HepG2 (cell line): ENCODE data around the gene PIK3CD. TPM values are rescaled to one million over a fixed set of nuclear protein-coding genes. Genes with fewer than 3 reads are reported as not detected.

Source experiments
- DR1 ChIP-seq: sonication (generic); formaldehyde crosslinking; IDR thresholded peaks from 2 replicates; pipeline ENCODE4 v1.8.0; 2021; ENCODE audit warnings: mild to moderate bottlenecking, missing genetic modification reagents, inconsistent platforms
- HNRNPUL1 ChIP-seq: fragments of 200-400 bp; formaldehyde crosslinking; IDR thresholded peaks from 2 replicates; pipeline ENCODE4 v1.6.1; 2017; ENCODE audit warnings: low read depth, mild to moderate bottlenecking, low read length, moderate library complexity
- IRF9 ChIP-seq: sonication (generic); formaldehyde crosslinking; IDR thresholded peaks from 2 replicates; pipeline ENCODE4 v1.8.0; 2022; ENCODE audit warnings: missing genetic modification reagents, mild to moderate bottlenecking, borderline replicate concordance
- KDM2A ChIP-seq: sonication (generic); formaldehyde crosslinking; IDR thresholded peaks from 2 replicates; pipeline ENCODE4 v1.4.0; 2020; ENCODE audit warnings: low read depth, missing genetic modification reagents, borderline replicate concordance
- KLF11 ChIP-seq: IDR thresholded peaks from 2 replicates; pipeline ENCODE4 v1.6.1; 2016; ENCODE audit warnings: missing compliant biosample characterization
- KMT2A ChIP-seq: sonication (generic); formaldehyde crosslinking; IDR thresholded peaks from 2 replicates; pipeline ENCODE4 v1.4.0; 2020; ENCODE audit warnings: missing genetic modification reagents
- MED8 ChIP-seq: sonication (generic); formaldehyde crosslinking; IDR thresholded peaks from 2 replicates; pipeline ENCODE4 v1.8.1; 2023; ENCODE audit warnings: mild to moderate bottlenecking, missing genetic modification reagents; ENCODE audit not compliant: insufficient replicate concordance
- MIXL1 ChIP-seq: IDR thresholded peaks from 2 replicates; pipeline ENCODE4 v1.6.1; 2016
- MLXIP ChIP-seq: sonication (generic); formaldehyde crosslinking; IDR thresholded peaks from 2 replicates; pipeline ENCODE4 v1.9.0; 2021; ENCODE audit warnings: missing genetic modification reagents, borderline replicate concordance
- PAXIP1 ChIP-seq: sonication (generic); formaldehyde crosslinking; conservative IDR thresholded peaks from 2 replicates; pipeline ENCODE4 v1.4.0; 2020; ENCODE audit warnings: mild to moderate bottlenecking, missing genetic modification reagents, moderate library complexity
- TSC22D2 ChIP-seq: sonication (generic); formaldehyde crosslinking; IDR thresholded peaks from 2 replicates; pipeline ENCODE4 v1.5.1; 2020; ENCODE audit warnings: missing genetic modification reagents, mild to moderate bottlenecking, borderline replicate concordance
- ZBTB42 ChIP-seq: sonication (generic); formaldehyde crosslinking; IDR thresholded peaks from 2 replicates; pipeline ENCODE4 v1.5.0; 2020; ENCODE audit warnings: mild to moderate bottlenecking, missing genetic modification reagents
- ZC3H13 ChIP-seq: sonication (generic); formaldehyde crosslinking; IDR thresholded peaks from 2 replicates; pipeline ENCODE4 v1.8.1; 2023; ENCODE audit warnings: mild to moderate bottlenecking, missing genetic modification reagents, moderate library complexity
- ZMAT3 ChIP-seq: sonication (generic); formaldehyde crosslinking; conservative IDR thresholded peaks from 2 replicates; pipeline ENCODE4 v1.7.0; 2021; ENCODE audit warnings: missing genetic modification reagents
- ZNF597 ChIP-seq: sonication (generic); formaldehyde crosslinking; IDR thresholded peaks from 2 replicates; pipeline ENCODE4 v1.5.0; 2020; ENCODE audit warnings: missing genetic modification reagents
- ZNF766 ChIP-seq: sonication (generic); formaldehyde crosslinking; IDR thresholded peaks from 2 replicates; pipeline ENCODE4 v1.5.0; 2020; ENCODE audit warnings: missing genetic modification reagents, borderline replicate concordance
- ZNF800 ChIP-seq: sonication (generic); formaldehyde crosslinking; IDR thresholded peaks from 2 replicates; pipeline ENCODE4 v1.4.0; 2020; ENCODE audit warnings: missing genetic modification reagents
- ZSCAN9 ChIP-seq: IDR thresholded peaks from 2 replicates; pipeline ENCODE4 v1.6.1; 2016; ENCODE audit warnings: borderline replicate concordance
- polyA plus RNA-seq, 8 experiments: library from polyadenylated mRNA; depleted of rRNA in 3 of 8; stranded (reverse) in 7 of 8; unstranded in 1 of 8; fragments of >200 nt; fragmentation: Illumina TruSeq in 4 of 8; extraction: Trizol in 4 of 8; gene quantifications; 2 replicates each; pipeline versions ENCODE4 v1.2.1 to v1.2.3, GENCODE V29; 2011 to 2016; ENCODE audit warnings: low read depth in 4 of 8, missing spikeins in 1 of 8, mixed read lengths in 1 of 8; ENCODE audit not compliant: insufficient read depth in 1 of 8
- total RNA-seq, 5 experiments: library from RNA; depleted of rRNA; stranded (reverse); fragments of >200 nt; fragmentation: Illumina TruSeq; extraction: Trizol; gene quantifications; 2 replicates each; pipeline ENCODE4 v1.2.3, GENCODE V29; 2016; ENCODE audit warnings: low read depth in 1 of 5

The PIK3CD gene
- total and polyA plus RNA-seq, 2 of the 13 experiments (the other 11 are each of a cell fraction or from before 2014, with no cell fraction given): 7.1 to 10.0 TPM

- TF ChIP-seq MLXIP: no peak; the same call in 1 of the 2 replicates
- peak; percentile 52; the same call in 1 of the 2 replicates for TF ChIP-seq KMT2A
- peak; percentile 48 for TF ChIP-seq MIXL1 (CRISPR knock-in tag)
- no peak for TF ChIP-seq ZNF597 (CRISPR knock-in tag)
- TF ChIP-seq DR1 (CRISPR knock-in tag): peak; percentile 62; the same call in 1 of the 2 replicates
- peak; percentile 51; the same call in 1 of the 2 replicates for TF ChIP-seq KLF11 (CRISPR knock-in tag)
- TF ChIP-seq HNRNPUL1: no peak
- no peak; the same call in 1 of the 2 replicates for TF ChIP-seq ZC3H13 (CRISPR knock-in tag)
- TF ChIP-seq ZBTB42 (CRISPR knock-in tag): no peak
- TF ChIP-seq ZNF766 (CRISPR knock-in tag): no peak
- no peak; the same call in none of the 2 replicates for TF ChIP-seq ZMAT3 (CRISPR knock-in tag)
- TF ChIP-seq MED8 (CRISPR knock-in tag): peak; percentile 53
- peak; percentile 91 for TF ChIP-seq PAXIP1 (CRISPR knock-in tag)
- TF ChIP-seq ZSCAN9 (CRISPR knock-in tag): 0 out of 2 replicates have a peak, but pooled peaks have one; percentile 26
- peak; percentile 81 for TF ChIP-seq TSC22D2
- 0 out of 2 replicates have a peak, but pooled peaks have one; percentile 53 for TF ChIP-seq ZNF800 (CRISPR knock-in tag)
- peak; percentile 72; the same call in 1 of the 2 replicates for TF ChIP-seq KDM2A
- peak; percentile 55; the same call in 1 of the 2 replicates for TF ChIP-seq IRF9
Observed at GRCh38 chr1:9717193-9718005, 65.9 kb downstream of the PIK3CD start (continued).
